Measurements from ENCODE around the gene TMEM91.
"Not testable (repeated sequence)": the region's sequence is repeated elsewhere in the genome, so short reads cannot be mapped to it uniquely, and the experiment has no call there.

The TMEM91 gene

GRCh38 chr19:41344162-41344561 lies 32.2 kb upstream of the TMEM91 start:
- no peak for TF ChIP-seq CTCF (IDR thresholded peaks at IDR 0.05; ENCODE audit: low read depth, low read length)
- no peak for DNase-seq (ENCODE audit: extremely low read depth, low read depth)

- not testable (repeated sequence) for DNase-seq (ENCODE audit: extremely low read depth, low read depth)
These were observed 29.4 kb upstream of the TMEM91 start for GRCh38 chr19:41346916-41347315.

GRCh38 chr19:41350735-41351338 lies 25.5 kb upstream of the TMEM91 start:
- TF ChIP-seq CTCF (IDR thresholded peaks at IDR 0.05; ENCODE audit: low read depth, low read length) = no peak
- no peak for DNase-seq (ENCODE audit: extremely low read depth, low read depth)

GRCh38 chr19:41351339-41352245 lies 24.7 kb upstream of the TMEM91 start:
- no peak for DNase-seq (ENCODE audit: extremely low read depth, low read depth)
- TF ChIP-seq CTCF (IDR thresholded peaks at IDR 0.05; ENCODE audit: low read depth, low read length) = no peak

- DNase-seq (ENCODE audit: extremely low read depth, low read depth) = no peak
- no peak for TF ChIP-seq CTCF (IDR thresholded peaks at IDR 0.05; ENCODE audit: low read depth, low read length)
These were observed 24.1 kb upstream of the TMEM91 start for GRCh38 chr19:41352279-41352608.

GRCh38 chr19:41352609-41353465 lies 23.5 kb upstream of the TMEM91 start:
- no peak for DNase-seq (ENCODE audit: extremely low read depth, low read depth)

More at GRCh38 chr19:41352609-41353465, 23.5 kb upstream of the TMEM91 start:
- TF ChIP-seq CTCF (IDR thresholded peaks at IDR 0.05; ENCODE audit: low read depth, low read length) = peak; percentile 70
